Measurements from ENCODE around the gene ANLN. TPM values are rescaled to one million over a fixed set of nuclear protein-coding genes. Genes with fewer than 3 reads are reported as not detected.
"Not testable (repeated sequence)": the region's sequence is repeated elsewhere in the genome, so short reads cannot be mapped to it uniquely, and the experiment has no call there.

The ANLN gene
- total RNA-seq, 1 experiment from 2014 or later, result 537 TPM

GRCh38 chr7:36466001-36466400 is 76.3 kb downstream of the ANLN start:
- DNase-seq (ENCODE audit: low read depth), result not testable (repeated sequence)

DNA sequence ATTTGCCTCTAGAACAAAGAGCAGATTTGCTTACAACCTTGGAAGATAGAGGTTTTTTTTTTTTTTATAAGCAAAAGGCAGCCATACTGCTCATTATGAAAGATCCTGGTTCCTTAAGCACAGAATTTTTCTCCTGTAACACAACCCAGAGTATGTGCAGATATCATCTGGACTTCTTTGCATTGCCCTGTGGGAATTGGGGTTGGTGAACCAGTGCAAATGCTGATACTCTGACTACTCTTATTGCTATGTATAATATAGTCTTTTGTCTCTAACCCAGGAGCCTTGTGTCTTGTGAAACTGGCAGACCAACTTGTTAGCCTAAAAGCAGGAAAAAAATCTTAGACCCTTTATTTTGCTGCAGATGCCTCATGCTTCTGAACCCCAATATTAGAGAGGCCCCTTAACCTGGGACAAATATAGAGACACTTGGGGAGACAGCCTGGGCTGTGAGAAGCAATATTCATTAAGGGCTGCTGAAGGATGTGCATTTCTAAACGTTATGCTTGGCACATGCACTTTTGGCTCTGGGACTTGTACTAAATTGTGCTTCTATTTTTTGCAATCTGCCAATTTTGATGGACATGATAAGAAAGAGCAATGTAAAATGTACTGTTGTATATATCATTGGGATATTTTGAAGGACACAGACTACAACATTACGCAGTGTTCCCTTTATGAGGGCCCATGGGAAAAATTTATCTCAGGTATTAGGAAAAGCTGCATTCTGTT is 78.9 kb downstream of the ANLN start:
- no peak for DNase-seq (ENCODE audit: low read depth)

- no peak for DNase-seq (ENCODE audit: low read depth)
These were observed 79.6 kb downstream of the ANLN start for GRCh38 chr7:36469236-36469635.

- DNase-seq (ENCODE audit: low read depth), result no peak
These were observed 82.6 kb downstream of the ANLN start for GRCh38 chr7:36472141-36472729.

GRCh38 chr7:36473454-36474282 is 84.0 kb downstream of the ANLN start:
- DNase-seq (ENCODE audit: low read depth), result peak; percentile 86

- DNase-seq (ENCODE audit: low read depth), result peak; percentile 85
These were observed 84.8 kb downstream of the ANLN start for GRCh38 chr7:36474283-36475010.

GRCh38 chr7:36475011-36475342 is 85.3 kb downstream of the ANLN start:
- no peak for DNase-seq (ENCODE audit: low read depth)

DNA sequence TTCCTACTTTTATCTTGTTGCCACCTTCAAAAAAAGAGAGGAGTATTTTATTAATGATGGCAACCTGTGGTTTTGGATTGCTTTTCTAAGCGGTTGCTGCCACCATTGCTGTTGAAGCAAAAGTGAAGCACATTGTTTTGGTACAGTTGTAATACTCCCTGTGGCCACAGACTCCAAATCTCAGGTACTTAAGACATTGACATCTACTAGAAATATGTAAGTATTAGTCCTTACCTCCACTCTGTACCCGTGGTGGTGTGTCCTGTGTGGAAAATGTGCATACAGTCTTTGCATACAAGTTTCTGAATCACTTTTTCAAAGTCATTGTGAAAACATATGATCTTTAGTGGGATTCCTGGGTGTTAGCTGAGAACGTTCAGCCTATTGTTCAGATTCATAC is 85.7 kb downstream of the ANLN start:
- DNase-seq (ENCODE audit: low read depth), result no peak

DNA sequence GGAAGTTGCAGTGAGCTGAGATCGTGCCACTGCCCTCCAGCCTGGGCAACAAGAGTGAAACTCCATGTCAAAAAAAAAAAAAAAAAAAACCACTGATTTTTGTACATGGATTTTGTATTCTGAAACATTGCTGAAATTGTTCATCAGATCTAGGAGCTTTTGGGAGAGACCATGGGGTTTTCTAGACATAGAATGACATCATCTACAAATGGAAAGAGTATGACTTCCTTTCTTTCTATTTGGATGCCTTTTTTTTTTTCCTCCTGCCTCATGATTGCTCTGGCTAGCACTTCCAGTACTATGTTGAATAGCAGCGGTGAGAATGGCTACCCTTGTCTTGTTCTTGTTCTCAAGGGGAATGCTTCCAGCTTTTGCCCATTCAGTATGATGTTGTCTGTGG is 89.1 kb downstream of the ANLN start:
- no peak for DNase-seq (ENCODE audit: low read depth)

GRCh38 chr7:36483853-36484252 is 94.2 kb downstream of the ANLN start:
- not testable (repeated sequence) for DNase-seq (ENCODE audit: low read depth)

DNA sequence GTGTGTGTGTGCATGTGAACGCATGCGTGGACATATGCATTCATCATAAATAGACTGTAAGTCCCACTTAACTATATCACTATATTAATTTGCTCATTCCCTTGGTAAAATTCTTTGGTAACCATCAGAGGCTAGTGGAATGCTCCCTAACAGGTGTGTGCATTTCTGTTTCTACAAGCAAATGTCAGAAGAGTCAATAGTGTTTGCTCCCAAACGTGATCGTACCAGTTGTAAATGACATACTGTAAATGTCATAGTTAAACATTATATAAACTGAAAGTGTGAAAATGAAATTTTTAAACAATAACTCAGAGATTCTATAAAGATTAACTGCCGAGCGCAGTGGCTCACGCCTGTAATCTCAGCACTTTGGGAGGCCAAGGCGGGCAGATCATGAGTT is 94.6 kb downstream of the ANLN start:
- no peak for DNase-seq (ENCODE audit: low read depth)

DNA sequence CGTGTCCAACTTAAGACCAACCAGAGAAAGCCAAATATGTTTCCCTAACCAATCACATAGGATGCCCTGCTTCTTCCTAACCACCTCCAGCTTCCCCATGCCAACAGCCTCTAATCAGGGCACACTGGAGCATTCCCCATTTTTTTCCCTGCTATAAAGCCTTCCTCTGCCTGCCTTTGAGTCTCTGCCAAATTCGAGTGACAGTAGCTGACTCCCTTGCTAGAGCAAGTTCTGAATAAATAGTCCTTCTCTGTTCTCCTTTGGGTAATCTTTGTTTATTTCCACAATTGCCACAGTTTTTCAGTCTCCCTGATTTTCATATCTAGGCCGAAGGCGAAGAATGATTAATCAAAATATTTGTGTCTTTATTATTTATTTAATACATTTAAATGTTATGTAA is 96.7 kb downstream of the ANLN start:
- DNase-seq (ENCODE audit: low read depth), result no peak

DNA sequence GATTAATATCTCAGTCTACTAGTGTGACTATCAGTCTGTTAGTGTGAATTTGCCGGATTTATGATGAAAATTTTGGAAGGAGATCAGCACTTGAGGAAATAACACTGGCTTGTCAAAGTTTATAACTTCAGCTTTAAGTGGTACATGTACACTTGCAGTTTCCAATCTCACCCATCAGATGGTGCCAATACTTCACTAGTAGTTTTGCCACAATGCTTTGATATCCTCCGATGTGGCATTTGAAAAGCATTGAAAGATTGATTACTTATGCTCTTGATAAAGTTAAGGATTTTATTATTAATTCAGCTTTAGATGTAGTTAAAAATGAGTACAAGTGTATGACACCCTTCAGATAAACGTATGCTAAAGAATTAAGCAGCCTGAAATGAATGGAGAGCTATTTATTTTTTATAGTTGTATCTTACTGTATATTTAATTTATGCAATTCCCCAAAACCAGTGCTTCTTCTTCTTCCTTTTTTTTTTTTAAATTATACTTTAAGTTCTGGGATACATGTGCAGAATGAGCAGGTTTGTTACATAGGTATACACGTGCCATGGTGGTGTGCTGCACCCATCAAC is 98.2 kb downstream of the ANLN start:
- DNase-seq (ENCODE audit: low read depth), result peak; percentile 61

- DNase-seq (ENCODE audit: low read depth), result not testable (repeated sequence)
These were observed 99.0 kb downstream of the ANLN start for GRCh38 chr7:36488672-36489071.

DNA sequence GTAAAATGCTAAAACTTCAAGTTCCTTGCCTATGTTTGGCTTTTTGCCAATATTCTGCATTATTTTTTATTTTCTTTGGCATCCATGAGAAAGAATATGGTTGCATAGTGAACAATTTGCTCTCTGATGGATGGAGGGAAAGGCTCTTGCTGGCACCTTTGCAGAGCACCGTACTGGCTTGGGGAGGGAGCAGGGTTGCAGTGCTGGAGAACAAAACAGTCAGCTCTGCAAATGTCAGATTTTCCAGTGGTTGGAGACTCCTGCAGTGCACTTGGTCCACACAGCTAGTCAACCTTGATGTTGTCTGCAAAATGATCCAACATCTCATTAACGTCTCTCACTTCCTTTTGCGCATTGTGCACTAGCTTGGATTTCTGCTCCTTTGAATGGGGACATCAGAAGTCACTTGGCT is 100.8 kb downstream of the ANLN start:
- no peak for DNase-seq (ENCODE audit: low read depth)

- no peak for DNase-seq (ENCODE audit: low read depth)
These were observed 101.7 kb downstream of the ANLN start for GRCh38 chr7:36491317-36491716.

DNA sequence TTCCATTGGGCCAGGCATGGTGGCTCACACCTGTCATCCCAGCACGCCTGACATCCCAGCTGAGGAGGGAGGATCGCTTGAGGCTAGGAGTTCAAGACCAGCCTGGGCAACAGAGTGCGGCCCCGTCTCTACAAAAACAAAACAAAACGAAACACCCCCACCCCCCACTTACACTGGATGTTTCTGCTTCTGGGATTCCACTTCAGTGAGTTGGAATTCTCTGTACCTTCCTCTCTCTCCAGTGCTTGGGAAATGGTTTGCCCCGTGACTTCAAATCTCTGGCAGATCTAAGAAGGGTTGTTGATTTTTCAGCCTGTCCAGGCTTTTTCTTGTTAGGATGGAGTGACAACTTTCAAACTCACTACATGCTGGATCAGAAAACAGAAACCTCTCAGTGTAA is 106.9 kb downstream of the ANLN start:
- no peak for DNase-seq (ENCODE audit: low read depth)

DNA sequence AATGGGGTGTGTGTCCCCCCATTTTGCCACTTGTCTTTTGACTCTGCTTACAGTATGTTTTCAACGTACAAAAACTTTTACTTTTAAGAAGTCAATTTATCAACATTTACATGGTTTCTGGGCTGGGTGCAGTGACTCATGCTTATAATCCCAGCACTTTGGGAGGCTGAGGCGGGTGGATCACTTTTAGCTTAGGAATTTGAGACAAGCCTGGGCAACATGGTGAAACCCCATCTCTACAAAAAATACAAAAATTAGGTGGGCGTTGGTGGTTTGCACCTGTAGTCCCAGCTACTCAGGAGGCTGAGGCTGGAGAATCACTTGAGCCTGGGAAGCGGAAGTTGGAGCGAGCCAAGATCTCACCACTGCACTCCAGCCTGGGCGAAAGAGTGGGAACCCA is 107.5 kb downstream of the ANLN start:
- DNase-seq (ENCODE audit: low read depth), result not testable (repeated sequence)

DNA sequence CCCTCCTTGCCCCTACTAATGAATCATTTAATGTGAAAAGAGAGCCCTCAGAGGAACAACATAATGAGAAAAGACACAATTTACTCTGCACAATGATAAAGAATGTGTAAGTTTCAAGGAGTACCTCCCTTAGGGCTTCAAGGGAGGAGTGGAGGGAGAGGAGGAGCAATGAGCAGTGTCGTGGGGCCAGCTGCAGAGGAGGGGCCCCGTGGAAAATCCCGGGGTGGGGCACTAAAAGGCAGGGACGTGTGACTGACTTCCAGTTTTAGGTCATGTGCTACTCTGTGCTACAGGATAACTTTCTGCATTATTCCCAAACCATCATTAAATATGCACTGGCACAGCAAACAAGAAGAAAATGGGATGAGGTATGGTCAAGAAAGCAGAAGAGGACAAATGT is 108.1 kb downstream of the ANLN start:
- DNase-seq (ENCODE audit: low read depth), result no peak

All from RPMI7951 (cell line).